Neural progenitor cell (in vitro differentiated cells): ENCODE results near the gene POLE3.
"Not testable (repeated sequence)": the region's sequence is repeated elsewhere in the genome, so short reads cannot be mapped to it uniquely, and the experiment has no call there.

ENCODE experiments used
- CTCF ChIP-seq: fragments of 200-600 bp; sonication (generic); IDR thresholded peaks from 2 replicates; pipeline ENCODE4 v1.5.1; 2017; ENCODE audit warnings: antibody characterized with exemption, mild to moderate bottlenecking
- EZH2 ChIP-seq: fragments of 200-600 bp; sonication (generic); IDR thresholded peaks from 2 replicates; pipeline ENCODE4 v1.6.1; 2017; ENCODE audit warnings: antibody characterized with exemption, mild to moderate bottlenecking, moderate library complexity
- EZH2phosphoT487 ChIP-seq: fragments of 200-600 bp; sonication (generic); IDR thresholded peaks from 2 replicates; pipeline ENCODE4 v1.6.1; 2017; ENCODE audit warnings: antibody characterized with exemption

GRCh38 chr9:113381441-113381840 lies 29.0 kb downstream of the POLE3 start:
- TF ChIP-seq CTCF, EZH2, EZH2phosphoT487: not testable (repeated sequence)
